Measurements from ENCODE around the gene PDE4D.
"Not testable (repeated sequence)": the region's sequence is repeated elsewhere in the genome, so short reads cannot be mapped to it uniquely, and the experiment has no call there.

PDE4D gene

GRCh38 chr5:59387127-59387526 is 506.4 kb downstream of the PDE4D start:
- Histone ChIP-seq H3K9me3 (ENCODE audit: control insufficient read depth, low read length) (no peaks in the 10 kb centered on the region), H3K27ac (ENCODE audit: insufficient read depth, low read depth, low read length, poor library complexity, severe bottlenecking) (no peak overlapping the region), H3K4me1 (ENCODE audit: control insufficient read depth, insufficient read depth, low read length) (no peaks in the 10 kb centered on the region), H3K27me3 (ENCODE audit: control insufficient read depth, insufficient read depth, low read length, poor library complexity, severe bottlenecking) (no peaks in the 10 kb centered on the region), H3K4me3 (ENCODE audit: insufficient read depth, low read depth, low read length) (no peak overlapping the region), H3K36me3 (ENCODE audit: control insufficient read depth, insufficient read depth, low read length) (no peaks in the 10 kb centered on the region)

GRCh38 chr5:59385700-59386099 is 507.8 kb downstream of the PDE4D start:
- H3K4me3 ChIP-seq (ENCODE audit: insufficient read depth, low read depth, low read length), result no peak overlapping the region
- 95 to 96% methylated on average over 1 of the region's 2 CpGs for WGBS, 2 experiments

GRCh38 chr5:59380350-59380951 is 513.1 kb downstream of the PDE4D start:
- no peaks in the 10 kb centered on the region for H3K4me1 ChIP-seq (ENCODE audit: control insufficient read depth, insufficient read depth, low read length)
- H3K9me3 ChIP-seq (ENCODE audit: control insufficient read depth, low read length), result no peaks in the 10 kb centered on the region
- no peak overlapping the region for H3K4me3 ChIP-seq (ENCODE audit: insufficient read depth, low read depth, low read length)
- no peaks in the 10 kb centered on the region for H3K36me3 ChIP-seq (ENCODE audit: control insufficient read depth, insufficient read depth, low read length)
- 85 to 89% methylated on average over 1 of the region's 1 CpG for WGBS, 2 experiments
- no peak overlapping the region for H3K27ac ChIP-seq (ENCODE audit: insufficient read depth, low read depth, low read length, poor library complexity, severe bottlenecking)
- H3K27me3 ChIP-seq (ENCODE audit: control insufficient read depth, insufficient read depth, low read length, poor library complexity, severe bottlenecking), result no peaks in the 10 kb centered on the region

More at GRCh38 chr5:59385700-59386099, 507.8 kb downstream of the PDE4D start:
- Histone ChIP-seq H3K27me3 (ENCODE audit: control insufficient read depth, insufficient read depth, low read length, poor library complexity, severe bottlenecking) (no peaks in the 10 kb centered on the region), H3K36me3 (ENCODE audit: control insufficient read depth, insufficient read depth, low read length) (no peaks in the 10 kb centered on the region), H3K9me3 (ENCODE audit: control insufficient read depth, low read length) (no peaks in the 10 kb centered on the region), H3K4me1 (ENCODE audit: control insufficient read depth, insufficient read depth, low read length) (no peaks in the 10 kb centered on the region), H3K27ac (ENCODE audit: insufficient read depth, low read depth, low read length, poor library complexity, severe bottlenecking) (no peak overlapping the region)

GRCh38 chr5:59374036-59374435 is 519.5 kb downstream of the PDE4D start:
- not testable (repeated sequence) for H3K36me3 ChIP-seq (ENCODE audit: control insufficient read depth, insufficient read depth, low read length); H3K4me1 ChIP-seq (ENCODE audit: control insufficient read depth, insufficient read depth, low read length); H3K9me3 ChIP-seq (ENCODE audit: control insufficient read depth, low read length); H3K27ac ChIP-seq (ENCODE audit: insufficient read depth, low read depth, low read length, poor library complexity, severe bottlenecking); H3K27me3 ChIP-seq (ENCODE audit: control insufficient read depth, insufficient read depth, low read length, poor library complexity, severe bottlenecking); H3K4me3 ChIP-seq (ENCODE audit: insufficient read depth, low read depth, low read length)
- 91% methylated on average over 1 of the region's 1 CpG; no CpG with 5 or more reads in 1 of the 2 experiments for WGBS, 2 experiments

GRCh38 chr5:59371525-59372127 is 521.9 kb downstream of the PDE4D start:
- H3K4me3 ChIP-seq (ENCODE audit: insufficient read depth, low read depth, low read length), result no peak overlapping the region
- H3K27me3 ChIP-seq (ENCODE audit: control insufficient read depth, insufficient read depth, low read length, poor library complexity, severe bottlenecking), result no peaks in the 10 kb centered on the region
- no peaks in the 10 kb centered on the region for H3K4me1 ChIP-seq (ENCODE audit: control insufficient read depth, insufficient read depth, low read length)
- 95 to 96% methylated on average over 3 to 4 of the region's 4 CpGs for WGBS, 2 experiments
- H3K27ac ChIP-seq (ENCODE audit: insufficient read depth, low read depth, low read length, poor library complexity, severe bottlenecking), result no peak overlapping the region
- no peaks in the 10 kb centered on the region for H3K9me3 ChIP-seq (ENCODE audit: control insufficient read depth, low read length)
- no peaks in the 10 kb centered on the region for H3K36me3 ChIP-seq (ENCODE audit: control insufficient read depth, insufficient read depth, low read length)

GRCh38 chr5:59368951-59369350 is 524.6 kb downstream of the PDE4D start:
- no peak overlapping the region for H3K27ac ChIP-seq (ENCODE audit: insufficient read depth, low read depth, low read length, poor library complexity, severe bottlenecking)
- H3K9me3 ChIP-seq (ENCODE audit: control insufficient read depth, low read length), result no peaks in the 10 kb centered on the region
- no peak overlapping the region for H3K4me3 ChIP-seq (ENCODE audit: insufficient read depth, low read depth, low read length)

GRCh38 chr5:59367791-59368394 is 525.6 kb downstream of the PDE4D start:
- no peaks in the 10 kb centered on the region for H3K9me3 ChIP-seq (ENCODE audit: control insufficient read depth, low read length)
- H3K4me1 ChIP-seq (ENCODE audit: control insufficient read depth, insufficient read depth, low read length), result no peaks in the 10 kb centered on the region
- no peaks in the 10 kb centered on the region for H3K36me3 ChIP-seq (ENCODE audit: control insufficient read depth, insufficient read depth, low read length)
- no peak overlapping the region for H3K27ac ChIP-seq (ENCODE audit: insufficient read depth, low read depth, low read length, poor library complexity, severe bottlenecking)
- WGBS, 2 experiments, result 2 to 15% methylated on average over 5 to 7 of the region's 7 CpGs
- H3K4me3 ChIP-seq (ENCODE audit: insufficient read depth, low read depth, low read length), result no peak overlapping the region
- H3K27me3 ChIP-seq (ENCODE audit: control insufficient read depth, insufficient read depth, low read length, poor library complexity, severe bottlenecking), result no peaks in the 10 kb centered on the region

More at GRCh38 chr5:59368951-59369350, 524.6 kb downstream of the PDE4D start:
- H3K27me3 ChIP-seq (ENCODE audit: control insufficient read depth, insufficient read depth, low read length, poor library complexity, severe bottlenecking), result no peaks in the 10 kb centered on the region
- 97 to 100% methylated on average over 3 to 4 of the region's 4 CpGs for WGBS, 2 experiments
- H3K36me3 ChIP-seq (ENCODE audit: control insufficient read depth, insufficient read depth, low read length), result no peaks in the 10 kb centered on the region
- no peaks in the 10 kb centered on the region for H3K4me1 ChIP-seq (ENCODE audit: control insufficient read depth, insufficient read depth, low read length)

- Histone ChIP-seq H3K27me3 (ENCODE audit: control insufficient read depth, insufficient read depth, low read length, poor library complexity, severe bottlenecking) (no peaks in the 10 kb centered on the region), H3K4me3 (ENCODE audit: insufficient read depth, low read depth, low read length) (no peak overlapping the region), H3K36me3 (ENCODE audit: control insufficient read depth, insufficient read depth, low read length) (no peaks in the 10 kb centered on the region), H3K4me1 (ENCODE audit: control insufficient read depth, insufficient read depth, low read length) (no peaks in the 10 kb centered on the region), H3K9me3 (ENCODE audit: control insufficient read depth, low read length) (no peaks in the 10 kb centered on the region), H3K27ac (ENCODE audit: insufficient read depth, low read depth, low read length, poor library complexity, severe bottlenecking) (no peak overlapping the region)
- WGBS, 2 experiments, result 88 to 95% methylated on average over 4 of the region's 4 CpGs
Observed at GRCh38 chr5:59366784-59367183, 526.7 kb downstream of the PDE4D start.

GRCh38 chr5:59362438-59362837 is 531.1 kb downstream of the PDE4D start:
- 93 to 100% methylated on average over 1 of the region's 2 CpGs for WGBS, 2 experiments
- Histone ChIP-seq H3K36me3 (ENCODE audit: control insufficient read depth, insufficient read depth, low read length) (no peaks in the 10 kb centered on the region), H3K27me3 (ENCODE audit: control insufficient read depth, insufficient read depth, low read length, poor library complexity, severe bottlenecking) (no peaks in the 10 kb centered on the region)

GRCh38 chr5:59361454-59361853 is 532.1 kb downstream of the PDE4D start:
- no peak overlapping the region for H3K4me3 ChIP-seq (ENCODE audit: insufficient read depth, low read depth, low read length)
- no peaks in the 10 kb centered on the region for H3K36me3 ChIP-seq (ENCODE audit: control insufficient read depth, insufficient read depth, low read length)
- WGBS, 2 experiments, result 73 to 80% methylated on average over 1 of the region's 1 CpG

More at GRCh38 chr5:59362438-59362837, 531.1 kb downstream of the PDE4D start:
- Histone ChIP-seq H3K4me3 (ENCODE audit: insufficient read depth, low read depth, low read length) (no peak overlapping the region), H3K4me1 (ENCODE audit: control insufficient read depth, insufficient read depth, low read length) (peaks cover 16% of the 10 kb centered on the region), H3K27ac (ENCODE audit: insufficient read depth, low read depth, low read length, poor library complexity, severe bottlenecking) (no peak overlapping the region), H3K9me3 (ENCODE audit: control insufficient read depth, low read length) (no peaks in the 10 kb centered on the region)

More at GRCh38 chr5:59361454-59361853, 532.1 kb downstream of the PDE4D start:
- Histone ChIP-seq H3K27me3 (ENCODE audit: control insufficient read depth, insufficient read depth, low read length, poor library complexity, severe bottlenecking) (no peaks in the 10 kb centered on the region), H3K27ac (ENCODE audit: insufficient read depth, low read depth, low read length, poor library complexity, severe bottlenecking) (no peak overlapping the region), H3K4me1 (ENCODE audit: control insufficient read depth, insufficient read depth, low read length) (peaks cover 26% of the 10 kb centered on the region), H3K9me3 (ENCODE audit: control insufficient read depth, low read length) (no peaks in the 10 kb centered on the region)
